Renal cortical epithelial cell (primary cell): ENCODE data around the gene GULP1. TPM values are rescaled to one million over a fixed set of nuclear protein-coding genes. Genes with fewer than 3 reads are reported as not detected.
"Not testable (repeated sequence)": the region's sequence is repeated elsewhere in the genome, so short reads cannot be mapped to it uniquely, and the experiment has no call there.

Source experiments
- DNase-seq: peaks from one replicate; pipeline ENCODE4 v3.0.0-alpha.2; 2011; ENCODE audit warnings: low read depth
- total RNA-seq: library from RNA; depleted of rRNA; stranded (reverse); fragments of >200 nt; gene quantifications from 2 replicates; pipeline ENCODE4 v1.2.3, GENCODE V29; 2014

GULP1 gene
- total RNA-seq, result 130 and 159 TPM in 2 replicates

GRCh38 chr2:188291617-188292347 is at the start of gene GULP1:
GULP1 (plus strand) TSS chr2:188291874; CDS start chr2:188477703, 185,829 bp downstream.
- DNase-seq, result peak; percentile 50

- no peak for DNase-seq
Measured at GRCh38 chr2:188243381-188243780, 48.3 kb upstream of the GULP1 start.

GRCh38 chr2:188244383-188244782 is 47.3 kb upstream of the GULP1 start:
- peak; percentile 8 for DNase-seq

GRCh38 chr2:188245230-188245629 is 46.4 kb upstream of the GULP1 start:
- no peak for DNase-seq

- DNase-seq, result no peak
Measured at GRCh38 chr2:188248513-188248912, 43.2 kb upstream of the GULP1 start.

- no peak for DNase-seq
Measured at GRCh38 chr2:188251034-188251433, 40.6 kb upstream of the GULP1 start.

- no peak for DNase-seq
Measured at GRCh38 chr2:188256420-188256819, 35.3 kb upstream of the GULP1 start.

GRCh38 chr2:188265315-188265714 is 26.4 kb upstream of the GULP1 start:
- no peak for DNase-seq

- DNase-seq, result no peak
Measured at GRCh38 chr2:188267776-188268175, 23.9 kb upstream of the GULP1 start.

GRCh38 chr2:188269004-188269403 is 22.7 kb upstream of the GULP1 start:
- no peak for DNase-seq

GRCh38 chr2:188272121-188272520 is 19.6 kb upstream of the GULP1 start:
- DNase-seq, result no peak

- DNase-seq, result no peak
Measured at GRCh38 chr2:188274274-188274673, 17.4 kb upstream of the GULP1 start.

GRCh38 chr2:188276255-188276654 is 15.4 kb upstream of the GULP1 start:
- no peak for DNase-seq

- no peak for DNase-seq
Measured at GRCh38 chr2:188277786-188278185, 13.9 kb upstream of the GULP1 start.

- no peak for DNase-seq
Measured at GRCh38 chr2:188278388-188279092, 13.1 kb upstream of the GULP1 start.

- no peak for DNase-seq
Measured at GRCh38 chr2:188279093-188279445, 12.6 kb upstream of the GULP1 start.

- DNase-seq, result no peak
Measured at GRCh38 chr2:188280811-188281222, 10.9 kb upstream of the GULP1 start.

- DNase-seq, result no peak
Measured at GRCh38 chr2:188282907-188283306, 8.8 kb upstream of the GULP1 start.

- not testable (repeated sequence) for DNase-seq
Measured at GRCh38 chr2:188284251-188284650, 7.4 kb upstream of the GULP1 start.

GRCh38 chr2:188285049-188285448 is 6.6 kb upstream of the GULP1 start:
- DNase-seq, result no peak

GRCh38 chr2:188285774-188286173 is 5.9 kb upstream of the GULP1 start:
- DNase-seq, result no peak

- peak; percentile 35 for DNase-seq
Measured at GRCh38 chr2:188291142-188291616, 495 bp upstream of the GULP1 start.
